HUES64 (cell line): Measurements from ENCODE around the gene RING1.
"Not testable (repeated sequence)": the region's sequence is repeated elsewhere in the genome, so short reads cannot be mapped to it uniquely, and the experiment has no call there.

Experiments
- H3K27ac ChIP-seq: 2 replicates; pipeline ENCODE4 v1.7.0; 2013; ENCODE audit warnings: low read depth, low read length, inconsistent platforms
- H3K27me3 ChIP-seq: 2 replicates; pipeline ENCODE4 v1.6.1; 2013; ENCODE audit warnings: mild to moderate bottlenecking, low read length; ENCODE audit not compliant: insufficient read depth
- H3K36me3 ChIP-seq: 2 replicates; pipeline ENCODE4 v1.6.1; 2013; ENCODE audit warnings: mild to moderate bottlenecking, low read length; ENCODE audit not compliant: insufficient read depth
- H3K4me1 ChIP-seq: 2 replicates; pipeline ENCODE4 v1.6.1; 2013; ENCODE audit warnings: mild to moderate bottlenecking, low read length, moderate library complexity; ENCODE audit not compliant: insufficient read depth
- H3K4me3 ChIP-seq: 2 replicates; pipeline ENCODE4 v1.5.1; 2013; ENCODE audit warnings: mild to moderate bottlenecking, low read length, moderate library complexity
- H3K9ac ChIP-seq: 2 replicates; pipeline ENCODE4 v1.6.1; 2013; ENCODE audit warnings: mild to moderate bottlenecking, low read depth, low read length
- H3K9me3 ChIP-seq: 2 replicates; pipeline ENCODE4 v1.6.1; 2013; ENCODE audit warnings: low read depth, low read length; ENCODE audit not compliant: insufficient read depth
- WGBS: fragments of 150-250, 120-280 bp; methylation state at CpG from one replicate; pipeline ENCODE4 v1.1.7; 2013; ENCODE audit warnings: missing lambda C conversion rate; 5-methylcytosine and 5-hydroxymethylcytosine counted together

RING1 gene

GRCh38 chr6:33213166-33213988 is 5.1 kb downstream of the RING1 start:
- H3K4me3 ChIP-seq, result peak overlapping the region; percentile 69
- H3K4me1 ChIP-seq, result peaks cover 17% of the 10 kb centered on the region
- peaks cover 83% of the 10 kb centered on the region for H3K27me3 ChIP-seq
- WGBS, result under 1% methylated on average over 41 of the region's 43 CpGs
- peaks cover 15% of the 10 kb centered on the region for H3K36me3 ChIP-seq
- H3K9me3 ChIP-seq, result no peaks in the 10 kb centered on the region
- no peak overlapping the region for H3K27ac ChIP-seq
- H3K9ac ChIP-seq, result peak overlapping the region; percentile 46

DNA sequence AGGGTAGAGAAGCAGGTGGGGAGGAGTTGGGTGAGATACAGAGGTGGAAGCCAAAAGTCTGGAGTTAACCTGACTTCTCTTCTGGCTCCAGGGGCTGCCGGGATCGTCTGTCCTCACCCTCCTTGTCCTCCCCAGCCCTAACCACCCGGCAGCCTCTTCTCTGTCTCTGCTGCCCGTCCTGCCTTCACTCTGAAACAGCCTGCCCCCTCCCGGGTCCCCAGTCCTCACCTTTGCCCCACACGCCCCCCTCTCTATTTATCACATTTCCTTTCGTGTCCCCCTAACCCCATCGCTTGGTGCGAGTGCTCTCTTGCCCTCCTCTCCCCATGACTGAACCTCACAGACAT is 5.7 kb downstream of the RING1 start:
- Histone ChIP-seq H3K27ac (no peak overlapping the region), H3K4me1 (peaks cover 15% of the 10 kb centered on the region), H3K27me3 (peaks cover 86% of the 10 kb centered on the region), H3K9ac (peak overlapping the region; percentile 46; the same call in 1 of the 2 replicates), H3K4me3 (peak overlapping the region; percentile 69), H3K9me3 (no peaks in the 10 kb centered on the region), H3K36me3 (peaks cover 15% of the 10 kb centered on the region)
- WGBS, result 18% methylated on average over 9 of the region's 9 CpGs

- peaks cover 99% of the 10 kb centered on the region for H3K27me3 ChIP-seq
- 63% methylated on average over 9 of the region's 9 CpGs for WGBS
These were observed 7.2 kb downstream of the RING1 start for GRCh38 chr6:33215271-33216116.

DNA sequence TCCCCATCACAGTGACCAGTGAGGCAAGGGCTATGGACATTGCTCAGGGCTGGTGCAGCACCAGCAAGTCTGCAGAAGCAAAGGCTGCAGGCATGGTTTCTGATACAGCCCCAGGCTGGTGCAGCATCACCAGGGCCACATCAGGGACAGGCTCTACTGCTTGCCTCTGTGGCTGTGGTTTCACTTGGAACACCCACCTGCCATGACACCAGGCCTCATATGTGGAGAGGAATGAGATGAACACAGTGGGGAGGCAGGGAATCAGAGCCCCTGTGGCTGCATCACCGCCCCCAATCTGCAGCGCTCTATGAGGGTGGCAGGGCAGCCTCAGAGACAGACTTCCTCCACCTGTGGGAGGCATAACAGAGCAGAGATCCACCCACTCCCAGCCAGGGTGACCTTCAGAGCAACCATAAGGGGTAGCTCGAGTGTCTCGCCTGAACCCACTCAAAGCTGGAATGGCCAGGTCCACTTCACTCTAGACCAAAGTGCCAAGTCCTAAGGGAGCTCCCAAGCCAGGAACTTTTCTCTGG is 7.9 kb downstream of the RING1 start:
- Histone ChIP-seq H3K4me3 (no peak overlapping the region), H3K9ac (no peak overlapping the region), H3K4me1 (peaks cover 13% of the 10 kb centered on the region), H3K36me3 (no peaks in the 10 kb centered on the region), H3K27me3 (peaks cover 99% of the 10 kb centered on the region), H3K27ac (no peak overlapping the region), H3K9me3 (no peaks in the 10 kb centered on the region)
- WGBS, result 85% methylated on average over 4 of the region's 4 CpGs

More at GRCh38 chr6:33215271-33216116, 7.2 kb downstream of the RING1 start:
- H3K9ac ChIP-seq, result no peak overlapping the region
- H3K4me1 ChIP-seq, result peaks cover 13% of the 10 kb centered on the region
- peaks cover 4% of the 10 kb centered on the region for H3K36me3 ChIP-seq
- H3K4me3 ChIP-seq, result no peak overlapping the region
- H3K9me3 ChIP-seq, result no peaks in the 10 kb centered on the region
- no peak overlapping the region for H3K27ac ChIP-seq

- H3K4me1 ChIP-seq, result peaks cover 11% of the 10 kb centered on the region
- H3K27ac ChIP-seq, result no peak overlapping the region
- 88% methylated on average over 6 of the region's 6 CpGs for WGBS
- H3K9me3 ChIP-seq, result no peaks in the 10 kb centered on the region
- H3K36me3 ChIP-seq, result no peaks in the 10 kb centered on the region
- no peak overlapping the region for H3K9ac ChIP-seq
- no peak overlapping the region for H3K4me3 ChIP-seq
- H3K27me3 ChIP-seq, result peaks cover 99% of the 10 kb centered on the region
These were observed 8.9 kb downstream of the RING1 start for GRCh38 chr6:33217246-33217645.

GRCh38 chr6:33217681-33218080 is 9.4 kb downstream of the RING1 start:
- Histone ChIP-seq H3K27ac (no peak overlapping the region), H3K9me3 (no peaks in the 10 kb centered on the region), H3K36me3 (no peaks in the 10 kb centered on the region), H3K27me3 (peaks cover 99% of the 10 kb centered on the region), H3K9ac (no peak overlapping the region), H3K4me3 (no peak overlapping the region), H3K4me1 (peaks cover 7% of the 10 kb centered on the region)
- 38% methylated on average over 3 of the region's 3 CpGs for WGBS

GRCh38 chr6:33226503-33227120 is 18.3 kb downstream of the RING1 start:
- Histone ChIP-seq H3K27ac (peak overlapping the region; percentile 78; the same call in 1 of the 2 replicates), H3K9ac (peak overlapping the region; percentile 20; the same call in 1 of the 2 replicates), H3K4me1 (peaks cover 17% of the 10 kb centered on the region), H3K27me3 (peaks cover 17% of the 10 kb centered on the region), H3K4me3 (peak overlapping the region; percentile 26; the same call in 1 of the 2 replicates)
- not testable (repeated sequence) for H3K9me3 ChIP-seq, H3K36me3 ChIP-seq
- WGBS, result 20% methylated on average over 12 of the region's 14 CpGs

DNA sequence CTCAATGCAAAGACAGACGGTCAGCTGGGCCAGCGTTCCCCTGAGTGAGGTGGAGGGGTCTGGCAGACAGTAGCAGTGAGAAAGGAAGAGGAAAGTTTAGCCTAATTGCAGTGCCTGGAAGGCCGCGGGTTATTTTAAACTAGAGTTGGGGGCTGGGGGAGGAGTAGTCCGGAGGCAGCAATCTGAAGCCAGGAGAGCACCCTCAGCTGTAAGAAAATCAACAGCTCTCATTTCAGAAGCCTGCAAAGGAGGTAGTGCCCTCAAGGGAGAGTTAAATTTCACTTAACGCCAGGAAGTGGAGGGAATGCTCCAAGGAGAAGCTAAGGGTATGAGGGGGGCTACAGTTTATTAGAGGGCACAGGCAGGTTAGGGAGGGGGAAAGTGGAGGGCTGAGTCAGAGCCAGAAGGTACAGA is 26.9 kb downstream of the RING1 start:
- peaks cover 2% of the 10 kb centered on the region for H3K27me3 ChIP-seq
- H3K9me3 ChIP-seq, result no peaks in the 10 kb centered on the region
- no peaks in the 10 kb centered on the region for H3K36me3 ChIP-seq
- WGBS, result 12% methylated on average over 6 of the region's 6 CpGs
- 0 out of 2 replicates have a peak overlapping the region, but pooled peaks have one; percentile 3 for H3K4me3 ChIP-seq
- H3K9ac ChIP-seq, result no peak overlapping the region
- H3K4me1 ChIP-seq, result peaks cover 9% of the 10 kb centered on the region
- no peak overlapping the region for H3K27ac ChIP-seq

GRCh38 chr6:33236328-33236727 is 28.0 kb downstream of the RING1 start:
- Histone ChIP-seq H3K36me3 (no peaks in the 10 kb centered on the region), H3K9ac (no peak overlapping the region), H3K27ac (no peak overlapping the region), H3K27me3 (peaks cover 6% of the 10 kb centered on the region), H3K4me1 (peaks cover 9% of the 10 kb centered on the region), H3K4me3 (no peak overlapping the region), H3K9me3 (no peaks in the 10 kb centered on the region)

DNA sequence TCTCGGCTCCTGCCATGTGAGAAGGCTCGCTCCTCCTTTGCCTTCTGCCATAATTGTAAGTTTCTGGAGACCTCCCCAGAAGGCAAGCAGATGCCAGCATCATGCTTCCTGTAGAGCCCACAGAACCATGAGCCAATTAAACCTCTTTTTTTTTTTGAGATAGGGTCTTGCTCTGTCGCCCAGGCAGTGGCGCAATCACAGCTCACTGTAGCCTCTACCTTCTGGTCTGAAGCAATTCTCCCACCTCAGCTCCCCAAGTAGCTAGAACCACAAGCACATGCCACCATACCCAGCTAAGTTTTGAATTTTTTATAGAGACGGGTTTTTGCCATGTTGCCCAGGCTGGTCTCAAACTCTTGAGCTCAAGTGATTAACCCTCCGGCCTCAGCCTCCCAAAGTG is 28.6 kb downstream of the RING1 start:
- Histone ChIP-seq H3K9me3 (no peaks in the 10 kb centered on the region), H3K4me3 (no peak overlapping the region), H3K27me3 (peaks cover 6% of the 10 kb centered on the region), H3K27ac (no peak overlapping the region), H3K4me1 (peaks cover 9% of the 10 kb centered on the region), H3K36me3 (no peaks in the 10 kb centered on the region), H3K9ac (no peak overlapping the region)
- 94% methylated on average over 6 of the region's 6 CpGs for WGBS

DNA sequence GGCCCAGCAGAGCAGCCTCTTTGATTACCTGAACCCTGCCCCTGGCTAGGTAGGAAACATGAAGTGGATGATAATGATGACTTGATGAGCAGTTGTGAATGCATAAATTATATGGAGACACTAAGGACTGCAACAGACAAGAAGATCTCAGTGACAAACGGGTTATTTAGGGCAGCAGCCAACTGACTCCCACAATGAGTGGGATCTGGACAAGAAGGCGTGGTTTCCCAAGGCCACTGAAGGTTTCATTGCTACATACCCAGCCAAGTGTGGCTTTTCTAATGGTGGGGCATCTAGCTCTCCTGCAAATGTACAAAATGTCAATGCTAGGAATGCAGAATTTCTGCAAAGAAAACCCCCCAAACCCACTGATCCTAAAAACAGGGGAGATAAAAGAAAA is 29.4 kb downstream of the RING1 start:
- H3K27me3 ChIP-seq, result peaks cover 14% of the 10 kb centered on the region
- H3K36me3 ChIP-seq, result no peaks in the 10 kb centered on the region
- 85% methylated on average over 2 of the region's 2 CpGs for WGBS
- no peak overlapping the region for H3K27ac ChIP-seq
- no peak overlapping the region for H3K4me3 ChIP-seq
- H3K9me3 ChIP-seq, result no peaks in the 10 kb centered on the region
- no peak overlapping the region for H3K9ac ChIP-seq
- peaks cover 9% of the 10 kb centered on the region for H3K4me1 ChIP-seq
